HG03159 (cell line): ENCODE measurements around the gene XPO4.
"Not testable (repeated sequence)": the region's sequence is repeated elsewhere in the genome, so short reads cannot be mapped to it uniquely, and the experiment has no call there.

Experiments used
- ATAC-seq: cut with Tn5 transposase; IDR thresholded peaks from one replicate; pipeline ENCODE4 v1.9.1; 2021; ENCODE audit warnings: mild to moderate bottlenecking, moderate library complexity; ENCODE audit not compliant: unreplicated experiment

XPO4 gene

GRCh38 chr13:20891768-20892167 lies 10.8 kb downstream of the XPO4 start:
- no peak for ATAC-seq

DNA sequence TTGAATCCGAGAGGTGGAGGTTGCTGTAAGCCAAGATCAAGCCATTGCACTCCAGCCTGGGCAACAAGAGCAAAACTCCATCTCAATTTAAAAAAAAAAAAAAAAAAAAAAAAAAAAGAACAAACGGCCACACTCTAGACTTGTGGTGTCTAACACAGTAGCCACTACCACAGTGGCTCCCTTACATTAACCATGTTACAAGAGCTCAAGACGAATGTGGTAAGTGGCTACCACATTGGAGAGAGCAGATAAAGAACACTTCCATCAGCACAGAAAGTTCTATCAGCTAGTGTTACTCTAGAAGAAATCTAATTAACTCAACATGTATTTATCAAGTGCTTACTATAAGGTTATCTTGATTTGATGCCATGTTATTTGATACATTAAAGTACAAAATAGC lies 11.5 kb downstream of the XPO4 start:
- no peak for ATAC-seq

GRCh38 chr13:20890540-20890939 lies 12.0 kb downstream of the XPO4 start:
- not testable (repeated sequence) for ATAC-seq

DNA sequence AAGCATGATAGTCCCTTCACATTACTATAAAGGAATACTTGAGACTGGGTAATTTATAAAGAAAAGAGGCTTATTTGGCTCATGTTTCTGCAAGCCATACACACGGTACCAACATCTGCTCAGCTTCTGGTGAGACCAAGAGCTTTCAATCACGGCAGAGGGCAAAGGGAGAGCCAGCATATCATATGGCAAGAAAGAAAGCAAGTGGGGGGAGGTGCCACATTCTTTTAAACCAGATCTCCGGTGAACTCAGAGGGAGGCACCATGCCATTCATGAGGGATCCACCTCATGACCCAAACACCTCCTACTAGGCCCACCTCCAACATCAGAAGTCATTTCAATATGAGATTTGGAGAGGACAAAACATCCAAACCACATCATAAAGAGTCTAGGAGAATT lies 20.3 kb downstream of the XPO4 start:
- no peak for ATAC-seq

- ATAC-seq = no peak
Observed at GRCh38 chr13:20877902-20878301, 24.6 kb downstream of the XPO4 start.

GRCh38 chr13:20876802-20877201 lies 25.7 kb downstream of the XPO4 start:
- not testable (repeated sequence) for ATAC-seq

GRCh38 chr13:20874439-20874838 lies 28.1 kb downstream of the XPO4 start:
- ATAC-seq = not testable (repeated sequence)

- ATAC-seq = no peak
Observed at GRCh38 chr13:20873348-20873747, 29.2 kb downstream of the XPO4 start.

DNA sequence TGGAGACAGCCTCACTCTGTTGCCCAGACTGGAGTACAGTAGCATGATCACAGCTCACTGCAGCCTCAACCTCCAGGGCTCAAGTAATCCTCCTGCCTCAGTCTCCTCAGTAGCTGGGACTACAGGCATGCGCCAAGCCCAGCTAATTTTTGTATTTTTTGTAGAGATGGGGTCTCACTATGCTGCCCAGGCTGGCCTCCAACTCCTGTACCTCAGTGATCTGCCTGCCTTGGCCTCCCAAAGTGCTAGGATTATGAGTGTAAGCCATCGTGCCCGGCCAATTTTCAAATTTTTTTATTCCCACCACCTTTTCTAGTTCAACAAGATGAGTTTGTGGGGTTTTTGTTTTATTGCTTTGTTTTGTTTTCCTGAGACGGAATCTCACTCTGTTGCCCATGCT lies 31.7 kb downstream of the XPO4 start:
- ATAC-seq = no peak

DNA sequence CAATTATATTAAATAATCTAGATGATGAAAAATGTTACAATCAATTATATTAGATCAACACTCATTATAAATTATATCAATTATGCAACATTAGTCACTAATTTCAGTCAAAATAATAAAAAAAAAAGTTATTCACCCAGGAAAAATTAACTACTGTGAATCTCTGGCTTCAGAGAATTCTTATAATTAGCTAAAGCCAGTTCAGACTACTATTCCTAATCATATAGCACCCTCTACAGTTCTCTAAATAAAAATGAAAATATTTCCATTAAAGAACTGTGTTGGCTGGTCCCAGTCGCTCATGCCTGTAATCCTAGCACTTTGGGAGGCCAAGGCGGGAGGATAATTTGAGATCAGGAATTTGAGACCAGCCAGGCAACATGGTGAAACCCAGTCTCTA lies 33.0 kb downstream of the XPO4 start:
- ATAC-seq = no peak

- ATAC-seq = no peak
Observed at GRCh38 chr13:20867408-20867807, 35.1 kb downstream of the XPO4 start.

DNA sequence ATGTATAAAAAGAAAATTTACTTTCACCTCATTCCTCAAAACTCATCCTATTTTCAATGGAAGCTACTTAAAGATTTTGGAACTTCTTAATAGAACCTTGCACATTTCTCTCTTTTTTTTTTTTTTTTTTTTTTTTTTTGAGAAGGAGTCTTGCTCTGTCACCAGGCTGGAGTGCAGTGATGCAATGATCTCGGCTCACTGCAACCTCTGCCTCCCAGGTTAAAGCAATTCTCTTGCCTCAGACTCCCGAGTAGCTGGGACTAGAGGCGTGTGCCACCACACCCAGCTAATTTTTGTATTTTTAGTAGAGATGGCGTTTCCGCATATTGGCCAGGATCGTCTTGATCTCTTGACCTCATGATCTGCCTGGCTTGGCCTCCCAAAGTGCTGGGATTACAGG lies 40.9 kb downstream of the XPO4 start:
- ATAC-seq = not testable (repeated sequence)

GRCh38 chr13:20860844-20861243 lies 41.7 kb downstream of the XPO4 start:
- no peak for ATAC-seq

- no peak for ATAC-seq
Observed at GRCh38 chr13:20856650-20857049, 45.9 kb downstream of the XPO4 start.

GRCh38 chr13:20851844-20852402 lies 50.6 kb downstream of the XPO4 start:
- no peak for ATAC-seq

DNA sequence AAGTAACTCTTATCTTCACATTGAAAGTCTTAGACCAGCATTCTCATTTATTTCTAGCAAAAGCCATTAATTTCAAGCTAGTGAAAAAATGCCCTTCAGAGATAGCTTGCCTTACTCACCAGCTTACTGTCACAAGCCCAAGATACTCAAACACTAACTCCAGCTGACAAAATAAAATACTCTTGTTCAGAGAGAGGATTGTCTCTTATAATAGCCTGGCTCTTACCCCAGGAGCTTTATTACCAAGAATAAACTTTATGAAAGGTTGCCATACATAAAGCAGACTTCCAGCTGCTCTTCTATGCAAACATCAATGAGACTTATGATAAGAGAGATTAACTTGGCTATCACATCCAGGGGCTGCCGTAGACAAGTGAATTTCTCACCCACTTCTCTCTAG lies 53.6 kb downstream of the XPO4 start:
- no peak for ATAC-seq

GRCh38 chr13:20848203-20848602 lies 54.3 kb downstream of the XPO4 start:
- ATAC-seq = no peak

DNA sequence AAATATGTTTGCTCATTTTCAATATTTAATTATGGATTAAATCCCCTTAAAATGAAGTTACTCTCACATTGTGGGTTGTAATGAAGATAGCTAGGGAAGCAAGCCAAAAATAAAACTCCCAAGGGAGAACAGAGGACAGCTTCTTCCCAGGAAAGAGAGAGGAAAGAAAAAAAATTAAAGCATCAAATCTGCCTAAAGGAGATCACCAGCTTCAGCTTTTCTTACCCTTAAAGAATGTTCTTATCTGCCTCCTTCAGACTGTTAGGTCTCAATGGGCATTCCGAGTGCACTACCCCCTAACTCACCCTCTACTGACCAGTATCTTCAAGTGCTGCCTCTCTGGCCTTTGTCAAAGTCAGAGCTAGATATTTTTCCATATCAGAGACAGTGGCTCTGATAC lies 55.2 kb downstream of the XPO4 start:
- ATAC-seq = no peak

GRCh38 chr13:20843166-20843565 lies 59.4 kb downstream of the XPO4 start:
- no peak for ATAC-seq

- ATAC-seq = no peak
Observed at GRCh38 chr13:20840568-20840967, 62.0 kb downstream of the XPO4 start.

GRCh38 chr13:20833900-20834679 lies 68.5 kb downstream of the XPO4 start:
- no peak for ATAC-seq

DNA sequence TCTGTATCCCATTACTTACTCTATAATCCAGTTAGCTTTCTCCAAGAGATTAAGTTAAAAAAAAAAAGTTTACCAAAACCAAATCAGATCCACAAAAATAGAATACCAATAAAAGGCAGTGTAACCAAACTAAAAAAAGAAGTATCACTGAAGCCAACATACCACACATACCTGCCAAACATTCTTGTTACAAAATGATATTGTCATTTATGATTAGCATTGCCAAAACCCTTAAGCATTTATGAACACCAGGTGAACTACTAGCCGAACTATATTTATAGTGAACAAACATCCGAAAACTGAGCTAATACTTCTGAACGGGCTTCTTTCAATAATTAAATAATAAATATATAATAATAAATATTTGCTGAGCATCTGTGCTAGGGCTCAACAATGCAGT lies 69.7 kb downstream of the XPO4 start:
- no peak for ATAC-seq

GRCh38 chr13:20831933-20832332 lies 70.6 kb downstream of the XPO4 start:
- ATAC-seq = no peak
